NCI-H1417 treated with DMSO at 0.1 percent for 48 hours (cell line): Measurements from ENCODE around the gene CAMK2A.

Experiments
- DNase-seq: peaks from one replicate; lab custom pipeline; 2025; lab: John Stamatoyannopoulos, UW

CAMK2A gene

DNA sequence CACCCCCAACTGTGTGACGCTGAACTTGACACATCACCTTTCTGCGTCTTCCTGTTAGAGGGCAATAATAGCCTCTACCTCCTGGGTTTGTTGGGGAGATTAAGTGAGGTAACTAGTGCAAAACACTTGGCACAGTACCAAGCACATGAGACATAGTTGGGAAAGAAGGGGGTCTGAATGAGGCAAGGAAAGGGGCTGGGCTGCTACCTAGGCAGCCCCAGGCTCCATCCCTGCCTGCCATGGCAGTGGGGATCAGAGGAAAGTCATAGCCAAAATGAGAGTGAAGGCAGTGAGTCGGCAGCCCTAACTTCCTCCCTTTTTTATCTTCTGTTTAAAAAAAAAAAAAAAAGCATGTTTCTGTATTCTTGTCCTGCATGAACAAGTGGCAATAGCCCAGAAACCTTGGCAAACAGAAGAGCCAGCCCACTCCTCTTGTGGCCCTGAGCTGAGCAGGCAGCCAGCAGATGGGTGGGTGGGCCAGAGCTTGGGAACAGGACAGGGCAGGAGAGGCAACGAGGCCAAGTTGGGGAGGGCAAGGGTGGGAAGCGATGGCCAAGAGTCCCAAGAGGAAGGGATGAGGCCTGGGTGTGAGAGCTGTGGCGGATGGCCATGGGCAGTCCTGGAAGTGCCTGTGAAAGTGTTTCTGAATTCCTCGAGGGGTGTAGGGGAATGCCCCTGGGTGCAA lies 11.4 kb downstream of the CAMK2A start:
- no peak for DNase-seq

DNA sequence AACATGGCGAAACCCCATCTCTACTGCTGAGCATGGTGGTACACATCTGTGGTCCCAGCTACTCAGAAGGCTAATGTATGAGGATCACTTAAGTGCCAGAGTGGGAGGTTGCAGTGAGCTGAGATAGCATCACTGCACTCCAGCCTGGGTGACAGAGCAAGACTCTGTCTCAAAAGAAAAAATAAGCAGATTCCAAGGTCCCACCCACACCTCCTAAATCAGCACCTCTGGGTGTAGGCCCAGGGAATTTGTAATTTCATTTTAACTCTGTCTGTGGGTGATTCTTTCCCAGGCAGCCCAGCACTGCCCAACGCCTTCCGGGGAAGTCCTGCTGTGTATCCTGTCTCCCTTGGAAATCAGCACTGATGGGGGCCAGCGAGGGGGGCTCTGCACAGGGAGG lies 12.5 kb downstream of the CAMK2A start:
- no peak for DNase-seq

DNA sequence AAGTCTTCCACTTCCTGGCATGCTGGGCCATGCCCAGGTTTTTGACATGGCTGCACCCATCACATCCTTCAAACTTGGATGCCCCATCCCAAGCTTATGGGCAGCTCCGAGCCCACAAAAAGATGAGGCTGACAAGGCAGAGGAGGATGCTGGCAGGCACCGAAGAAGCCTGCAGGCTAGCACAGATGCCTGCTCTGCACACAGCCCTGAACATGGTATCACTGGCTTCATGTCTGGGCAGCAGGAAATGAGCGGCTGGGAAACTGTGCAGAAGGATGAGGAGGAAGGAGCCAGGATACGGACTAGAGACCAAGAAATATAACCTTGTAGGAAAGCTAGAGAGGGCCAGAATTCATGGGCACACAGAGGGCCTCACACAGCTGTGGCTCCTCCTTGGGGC lies 14.8 kb downstream of the CAMK2A start:
- no peak for DNase-seq

GRCh38 chr5:150272531-150272930 lies 17.0 kb downstream of the CAMK2A start:
- no peak for DNase-seq

GRCh38 chr5:150271923-150272322 lies 17.6 kb downstream of the CAMK2A start:
- no peak for DNase-seq

- no peak for DNase-seq
These were observed 18.3 kb downstream of the CAMK2A start for GRCh38 chr5:150271296-150271692.

GRCh38 chr5:150270541-150271295 lies 18.9 kb downstream of the CAMK2A start:
- no peak for DNase-seq

DNA sequence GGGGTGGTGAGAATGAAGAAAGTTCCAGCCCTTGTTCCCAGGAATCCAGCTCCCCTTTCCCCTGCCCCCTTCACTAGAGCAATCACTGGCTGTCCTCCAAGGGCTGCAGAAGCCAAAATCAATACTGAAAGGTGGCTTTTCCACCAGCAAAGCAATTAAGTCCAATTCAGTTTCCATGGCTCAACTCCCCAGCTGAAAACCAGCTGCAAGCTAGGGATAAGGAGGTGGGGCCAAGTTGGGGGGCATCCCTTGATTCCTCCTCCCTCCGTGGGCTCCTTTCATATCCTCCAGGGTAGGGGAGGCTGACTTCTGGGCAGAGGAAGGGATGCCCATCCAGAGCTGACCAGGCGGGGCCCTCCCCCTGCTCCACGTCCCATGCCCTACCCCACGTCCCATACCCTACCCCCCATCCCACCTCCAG lies 22.7 kb downstream of the CAMK2A start:
- no peak for DNase-seq

DNA sequence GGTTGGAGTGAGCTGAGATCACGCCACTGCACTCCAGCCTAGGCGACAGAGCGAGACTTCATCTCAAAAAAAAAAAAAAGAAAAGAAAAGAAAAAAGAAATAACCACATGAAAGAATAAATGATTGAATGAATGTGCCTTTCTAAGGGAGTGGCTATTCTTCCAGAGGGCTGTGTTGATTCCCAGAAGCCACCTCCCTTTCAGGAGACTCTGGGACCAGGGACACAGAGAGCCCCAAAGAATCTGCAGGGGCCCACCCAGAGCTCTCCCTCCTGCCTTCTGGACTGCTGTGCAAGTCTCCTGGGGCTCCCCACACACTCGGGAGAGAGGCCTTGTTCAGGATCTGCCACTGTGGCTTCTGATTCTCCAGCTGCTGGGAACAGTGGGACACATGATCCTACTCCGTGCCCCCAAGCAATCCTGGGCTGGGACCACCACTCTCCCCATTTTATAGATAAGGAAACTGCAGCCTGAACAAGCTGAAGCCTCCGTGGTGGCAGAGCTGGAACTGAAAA lies 23.6 kb downstream of the CAMK2A start:
- DNase-seq = no peak

GRCh38 chr5:150264667-150265603 lies 24.6 kb downstream of the CAMK2A start:
- no peak for DNase-seq

GRCh38 chr5:150263801-150264621 lies 25.6 kb downstream of the CAMK2A start:
- DNase-seq = no peak

DNA sequence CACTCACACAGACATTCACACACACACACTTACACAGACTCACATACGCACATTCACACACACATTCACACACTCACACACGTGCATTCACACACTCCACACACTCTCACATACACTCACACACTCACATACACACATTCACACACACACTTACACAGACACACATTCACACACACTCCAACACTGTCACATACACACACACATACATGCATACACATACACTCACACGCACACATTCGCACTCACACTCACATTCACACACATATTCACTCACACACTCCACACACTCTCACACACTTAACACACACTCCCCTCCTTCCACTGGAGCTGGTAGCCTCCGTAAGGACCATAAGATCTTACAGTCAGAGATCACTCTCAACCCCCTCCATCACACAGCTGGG lies 26.2 kb downstream of the CAMK2A start:
- DNase-seq = no peak

DNA sequence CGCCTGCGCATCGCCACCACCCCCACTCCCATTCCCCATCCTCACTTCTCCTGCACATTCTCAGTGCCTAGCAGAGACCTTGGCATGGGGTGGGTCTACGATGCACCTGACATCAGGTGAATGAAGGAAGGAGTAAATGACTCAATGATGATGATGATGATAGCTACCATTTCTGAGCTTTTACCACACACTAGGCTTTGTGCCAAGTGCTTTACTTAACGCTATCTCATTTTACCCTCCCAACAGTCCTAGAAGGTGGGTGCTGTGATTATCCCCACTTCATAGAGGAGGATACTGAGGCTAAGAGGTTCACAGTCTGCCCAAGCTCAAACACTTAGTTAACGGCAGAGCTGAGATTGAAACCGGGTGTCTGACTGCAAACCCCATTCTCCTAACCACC lies 27.1 kb downstream of the CAMK2A start:
- DNase-seq = no peak

- no peak for DNase-seq
These were observed 28.3 kb downstream of the CAMK2A start for GRCh38 chr5:150261231-150261630.

DNA sequence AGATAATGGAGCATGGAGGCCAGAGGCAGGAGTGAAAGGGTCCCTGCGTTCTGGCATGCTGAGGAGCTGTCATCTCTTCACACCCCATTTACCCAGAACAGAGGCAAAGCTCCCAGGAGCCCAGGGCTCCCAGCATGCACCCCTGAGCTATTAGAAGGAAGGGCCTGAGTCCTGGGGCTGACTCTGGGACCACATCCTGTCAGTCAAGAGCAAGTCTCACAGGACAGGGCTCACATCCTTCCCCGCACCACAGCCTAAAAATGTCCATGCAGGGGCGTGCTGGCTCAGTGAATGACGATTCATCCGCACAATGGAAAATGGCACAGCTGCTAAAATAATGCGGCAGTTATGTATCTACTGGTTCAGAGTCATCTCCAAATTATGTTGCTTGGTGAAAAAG lies 31.4 kb downstream of the CAMK2A start:
- DNase-seq = no peak

DNA sequence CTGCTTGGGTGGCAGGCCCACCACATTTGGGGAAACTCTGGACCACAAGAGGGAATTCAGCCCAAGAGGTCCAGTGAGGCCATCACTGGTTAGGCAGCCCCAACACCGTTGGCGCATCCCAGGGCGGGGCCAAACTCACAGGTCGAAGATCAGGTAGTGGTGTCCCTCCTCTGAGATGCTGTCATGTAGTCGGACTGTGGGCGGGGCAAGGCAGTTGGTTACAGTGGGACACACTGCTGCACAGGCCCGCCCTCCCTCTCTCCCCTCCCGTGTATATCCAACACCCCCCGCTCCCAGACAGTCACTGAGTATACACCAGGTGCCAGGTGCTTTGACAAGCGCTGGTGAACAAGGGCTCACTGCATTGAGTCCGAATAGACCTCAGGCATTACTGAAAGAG lies 32.1 kb downstream of the CAMK2A start:
- DNase-seq = no peak

- no peak for DNase-seq
These were observed 33.0 kb downstream of the CAMK2A start for GRCh38 chr5:150256410-150257064.

DNA sequence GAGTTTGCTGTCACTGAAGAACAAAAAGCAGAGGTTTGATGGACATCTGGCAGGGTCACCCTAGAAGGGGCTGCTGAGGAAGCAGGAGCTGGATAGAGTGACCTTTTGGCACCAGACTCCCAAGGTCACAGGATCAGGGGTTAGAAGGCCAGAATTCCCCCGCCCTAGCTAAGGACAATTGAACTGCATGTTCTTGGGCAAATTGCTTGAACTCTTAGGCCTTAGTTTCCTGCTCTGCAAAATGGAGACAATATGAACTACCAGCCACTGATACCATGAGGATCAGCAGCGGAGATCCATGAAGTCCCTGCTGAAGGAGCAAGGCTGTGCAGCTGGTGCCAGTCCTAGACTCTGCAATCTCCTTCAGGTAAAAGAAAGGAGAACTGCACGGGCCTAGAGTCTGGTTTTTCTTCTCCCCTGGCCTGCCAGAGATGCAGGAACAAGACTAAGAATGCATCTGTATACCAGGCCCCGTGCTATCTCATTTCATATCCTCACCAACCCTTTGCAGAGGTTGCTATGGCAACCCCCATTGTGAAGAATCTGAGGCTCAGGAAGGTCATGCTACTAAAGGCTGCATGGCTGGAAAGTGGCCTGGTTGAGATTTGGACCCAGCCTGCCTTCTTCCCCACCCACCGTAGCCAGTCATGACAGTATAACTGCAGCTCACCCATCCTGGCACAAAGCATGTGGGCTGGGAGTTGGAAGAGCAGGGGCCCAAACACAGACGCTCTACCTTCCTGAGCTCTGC lies 33.7 kb downstream of the CAMK2A start:
- DNase-seq = no peak

DNA sequence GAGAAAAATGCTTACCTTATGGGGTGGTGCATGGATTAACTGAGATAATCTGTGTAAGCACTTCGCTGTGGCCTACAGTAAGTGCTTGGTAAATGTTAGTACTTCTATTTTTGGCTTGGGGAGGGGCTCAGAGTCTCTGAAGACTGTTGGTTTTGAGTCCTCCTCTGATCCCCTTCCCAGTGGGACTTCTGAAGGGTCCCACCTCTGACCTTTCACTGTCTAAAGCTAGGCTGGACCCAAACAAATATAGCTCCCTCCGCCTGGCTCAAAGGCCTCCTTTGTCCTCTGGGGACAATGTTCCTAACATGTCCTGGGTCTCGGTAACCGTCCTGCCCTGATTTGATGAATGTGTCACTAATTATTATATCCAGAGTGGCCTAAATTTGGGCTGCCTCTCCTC lies 34.8 kb downstream of the CAMK2A start:
- no peak for DNase-seq

DNA sequence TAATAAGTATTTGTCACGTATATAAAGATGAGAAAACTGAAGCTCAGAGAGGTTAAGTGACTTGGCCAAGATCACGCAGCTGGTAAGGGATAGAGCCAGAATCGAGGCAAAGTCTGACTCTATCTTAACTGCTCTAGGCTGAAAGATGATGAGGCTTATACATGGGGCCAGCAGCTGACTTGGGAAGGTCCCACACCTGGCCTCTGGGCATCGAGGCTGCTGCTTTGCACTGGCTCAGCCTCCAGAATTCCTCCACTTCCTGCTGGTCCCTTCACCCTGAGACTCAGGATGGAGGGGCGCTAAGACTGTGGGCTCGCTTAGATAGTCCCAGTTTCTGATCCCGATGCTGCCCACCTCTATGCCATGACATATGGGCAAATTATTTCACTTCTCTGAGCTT lies 35.2 kb downstream of the CAMK2A start:
- DNase-seq = no peak
